ENCODE measurements around the gene INTS7.
"Not testable (repeated sequence)": the region's sequence is repeated elsewhere in the genome, so short reads cannot be mapped to it uniquely, and the experiment has no call there.

The INTS7 gene

DNA sequence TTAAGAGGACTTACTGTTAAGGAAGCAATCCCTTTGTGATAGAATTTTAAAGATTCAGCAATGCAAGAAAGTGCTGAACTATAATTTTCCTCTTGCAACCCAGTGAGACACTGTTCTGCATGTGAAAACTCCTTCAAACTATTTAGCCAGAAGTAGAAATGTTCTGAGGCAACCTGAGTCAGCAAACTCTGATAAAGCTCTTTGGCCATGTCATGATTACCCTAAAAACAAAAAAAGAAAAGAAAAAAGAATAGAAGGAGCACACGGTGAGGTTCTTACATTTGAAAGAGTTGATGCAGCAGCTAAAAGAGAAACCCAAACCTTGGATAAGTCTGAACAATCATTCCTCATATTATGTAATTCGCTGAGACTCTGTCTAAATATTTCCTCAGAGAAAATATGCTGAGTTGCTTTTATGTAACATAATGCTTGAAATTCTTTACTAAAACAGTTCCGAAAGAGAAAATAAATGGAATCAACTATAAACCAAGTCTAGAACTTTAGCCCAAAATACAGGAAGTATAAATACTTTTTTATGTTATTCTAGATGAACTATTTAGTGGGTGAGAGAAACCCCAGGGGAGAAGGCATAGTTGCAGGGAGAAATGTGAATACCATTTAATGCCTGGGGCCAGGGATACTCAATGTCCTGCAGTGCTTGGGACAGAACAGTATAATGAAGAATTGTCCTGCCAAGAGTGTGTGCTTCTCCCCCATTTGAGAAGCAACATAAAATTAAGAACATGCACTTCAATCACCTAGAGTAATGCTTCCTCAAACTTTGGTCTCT lies 60.0 kb downstream of the INTS7 start:
- DNase-seq, result no peak

GRCh38 chr1:211973541-211973940 lies 61.8 kb downstream of the INTS7 start:
- DNase-seq, result no peak

DNA sequence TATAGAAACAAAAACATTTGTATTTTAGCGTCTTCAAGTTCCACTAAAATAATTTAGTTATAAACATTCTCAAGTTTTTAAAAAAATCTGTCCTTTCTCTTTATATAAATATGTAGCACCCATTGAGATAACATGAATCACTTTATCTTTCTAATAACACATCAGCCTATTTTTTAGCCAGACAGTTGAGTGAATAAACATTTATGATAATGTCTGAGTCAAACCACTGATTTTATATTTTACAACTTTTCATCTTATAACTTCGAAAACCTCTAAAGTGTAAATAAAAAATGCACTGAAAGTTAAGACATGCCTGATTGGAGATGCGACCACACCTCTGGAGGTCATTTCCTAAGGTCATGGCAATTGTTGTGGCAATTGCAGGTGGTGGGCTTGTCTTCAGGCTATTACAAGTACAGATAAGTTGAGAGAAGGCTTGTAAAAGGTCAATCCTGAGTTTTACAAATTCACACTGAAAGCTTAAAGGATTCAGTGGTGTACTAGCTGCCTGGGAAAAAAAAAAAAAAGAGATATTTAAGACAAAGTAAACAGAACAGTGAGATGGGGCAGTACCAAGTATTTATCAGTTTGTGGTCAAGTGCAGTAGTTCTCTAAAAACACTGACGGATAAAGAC lies 67.0 kb downstream of the INTS7 start:
- DNase-seq, result no peak

DNA sequence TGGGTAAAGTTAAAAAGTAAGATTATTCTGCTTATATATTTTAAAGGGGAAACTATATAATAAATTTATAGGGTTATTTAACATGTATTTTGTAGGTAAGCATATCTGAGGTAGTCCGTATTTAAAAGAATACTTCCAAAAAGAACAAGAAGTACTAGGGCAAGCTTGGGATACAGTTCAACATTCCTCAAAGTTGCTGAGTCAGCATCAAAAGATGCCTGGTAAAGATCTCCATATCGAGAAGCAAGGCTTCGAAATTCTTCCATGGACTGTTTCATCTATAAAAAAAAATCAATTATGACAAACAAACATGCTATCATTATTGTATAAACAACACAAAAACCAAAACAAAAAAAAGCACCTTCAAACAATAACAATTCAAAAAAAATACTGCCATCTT lies 67.7 kb downstream of the INTS7 start:
- DNase-seq, result no peak

- DNase-seq, result no peak
Observed at GRCh38 chr1:211965108-211965805, 70.1 kb downstream of the INTS7 start.

DNA sequence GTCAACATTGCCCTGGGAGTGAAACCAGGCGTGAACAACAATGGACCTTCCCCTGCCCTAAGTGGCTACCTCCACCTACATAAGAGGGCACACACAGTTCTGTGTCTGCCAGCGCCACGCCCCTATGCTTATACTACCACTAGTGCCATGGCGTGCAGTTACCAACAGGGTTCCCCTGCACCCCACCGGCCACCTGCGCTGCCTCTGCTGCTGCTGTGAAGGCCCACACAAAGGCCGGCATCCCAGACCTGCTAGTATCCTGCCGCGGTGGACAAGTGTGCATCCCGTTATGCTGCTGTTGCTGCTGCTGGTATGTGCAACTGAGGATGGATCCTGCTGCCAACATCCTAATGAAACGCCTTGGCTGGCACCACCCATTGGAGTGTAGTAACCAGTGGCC lies 75.7 kb downstream of the INTS7 start:
- peak in 1 of 2 experiments; percentile 73 for DNase-seq

GRCh38 chr1:211959221-211959620 lies 76.1 kb downstream of the INTS7 start:
- DNase-seq, result peak in 1 of 2 experiments; percentile 21

- not testable (repeated sequence) for DNase-seq
Observed at GRCh38 chr1:211954028-211954427, 81.3 kb downstream of the INTS7 start.

- DNase-seq, result not testable (repeated sequence)
Observed at GRCh38 chr1:211953543-211953942, 81.8 kb downstream of the INTS7 start.

- no peak for DNase-seq
Observed at GRCh38 chr1:211952299-211952698, 83.1 kb downstream of the INTS7 start.

- no peak for DNase-seq
Observed at GRCh38 chr1:211951856-211952255, 83.5 kb downstream of the INTS7 start.

DNA sequence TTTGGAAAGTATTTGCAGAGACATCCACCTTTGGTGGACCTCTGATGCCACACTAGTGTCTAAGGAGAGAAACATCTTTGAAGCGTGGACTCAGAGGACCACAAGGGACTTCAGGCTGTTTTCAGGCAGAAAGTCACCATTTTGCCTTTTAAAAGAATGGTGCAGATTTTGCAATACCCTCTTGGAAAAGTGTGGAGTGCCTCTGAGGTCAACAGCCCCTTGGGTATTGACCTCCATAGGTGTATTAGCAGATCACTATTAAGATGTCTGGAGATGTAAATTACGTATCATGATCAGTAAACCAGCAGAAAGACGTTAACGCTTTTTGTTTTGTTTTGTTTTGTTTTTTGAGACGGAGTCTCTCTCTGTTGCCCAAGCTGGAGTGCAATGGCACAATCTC lies 87.0 kb downstream of the INTS7 start:
- no peak for DNase-seq

DNA sequence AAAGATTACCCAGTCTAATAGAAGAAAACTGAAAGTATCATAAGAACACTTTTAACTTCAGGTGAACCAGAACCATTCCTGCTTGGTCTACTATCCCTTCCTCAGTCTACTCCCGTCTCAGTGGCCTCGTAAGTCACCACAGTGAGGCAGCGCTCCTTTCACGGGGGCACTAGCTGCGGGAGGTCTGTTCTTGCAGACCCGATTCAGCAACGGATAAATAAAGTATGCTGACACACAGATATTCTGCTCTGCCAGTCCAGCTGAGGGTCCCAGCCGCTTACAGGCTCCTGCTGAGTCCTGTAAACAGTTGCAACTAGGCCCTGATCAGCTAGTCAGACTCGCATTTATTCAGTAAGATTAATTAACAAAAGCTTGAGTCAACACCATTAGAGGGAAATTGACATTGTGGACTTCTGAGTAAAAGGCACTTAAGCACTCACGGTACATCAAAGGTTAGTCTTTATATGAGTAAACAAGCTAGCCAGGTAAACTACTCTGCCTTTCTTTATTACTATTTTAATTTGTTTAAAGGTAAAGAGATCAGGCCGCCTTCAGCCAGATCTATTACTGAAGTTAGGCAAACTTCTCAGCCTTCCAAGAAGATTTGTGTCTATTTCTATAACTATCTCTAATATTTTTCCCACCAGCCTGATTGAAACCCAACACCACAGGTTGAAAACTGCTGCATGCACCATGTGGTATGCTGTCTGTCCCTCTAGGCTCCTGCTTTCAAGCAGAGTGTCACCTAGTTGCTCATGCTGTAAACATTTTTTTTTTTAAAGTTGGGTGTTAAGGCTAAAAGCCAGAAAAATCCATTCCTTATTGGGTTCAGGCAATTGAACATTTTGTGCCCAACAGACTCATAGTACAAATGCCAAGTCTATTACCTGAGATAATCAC lies 87.7 kb downstream of the INTS7 start:
- no peak for DNase-seq

DNA sequence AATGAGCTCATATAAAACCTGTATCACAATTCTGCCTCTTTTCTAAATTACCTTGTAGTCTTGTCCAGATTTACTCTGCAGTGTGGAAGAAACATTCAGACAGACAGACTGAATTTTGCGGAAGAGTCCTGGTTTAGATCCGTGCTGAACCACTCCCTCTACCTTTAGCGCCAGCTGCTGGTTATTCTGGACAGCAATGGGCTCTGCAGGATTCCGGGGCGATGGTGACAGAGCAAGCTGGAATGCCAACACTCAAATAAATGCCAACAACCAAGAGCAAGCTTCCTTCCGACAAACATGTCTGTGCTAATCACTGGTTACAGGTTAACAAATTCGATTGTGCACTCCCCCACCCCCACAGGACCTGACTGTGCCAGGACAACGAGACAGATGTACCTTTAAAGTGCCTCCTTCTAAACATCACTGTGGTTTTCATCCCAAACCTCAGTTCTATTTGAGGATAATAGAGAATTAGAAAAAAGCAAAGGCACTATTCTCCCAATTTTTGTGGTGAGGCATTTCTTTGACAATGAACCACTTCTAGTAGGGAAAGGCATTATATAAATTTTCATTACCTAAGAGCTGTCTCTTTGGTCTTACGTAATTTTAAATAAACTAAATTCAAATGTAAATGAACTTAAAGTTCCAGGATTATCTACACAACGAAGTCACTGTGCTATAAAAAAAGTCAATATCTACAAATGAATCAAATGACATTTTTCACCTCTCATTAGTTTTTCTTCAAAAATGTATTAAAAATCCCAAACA lies 90.4 kb downstream of the INTS7 start:
- no peak for DNase-seq

DNA sequence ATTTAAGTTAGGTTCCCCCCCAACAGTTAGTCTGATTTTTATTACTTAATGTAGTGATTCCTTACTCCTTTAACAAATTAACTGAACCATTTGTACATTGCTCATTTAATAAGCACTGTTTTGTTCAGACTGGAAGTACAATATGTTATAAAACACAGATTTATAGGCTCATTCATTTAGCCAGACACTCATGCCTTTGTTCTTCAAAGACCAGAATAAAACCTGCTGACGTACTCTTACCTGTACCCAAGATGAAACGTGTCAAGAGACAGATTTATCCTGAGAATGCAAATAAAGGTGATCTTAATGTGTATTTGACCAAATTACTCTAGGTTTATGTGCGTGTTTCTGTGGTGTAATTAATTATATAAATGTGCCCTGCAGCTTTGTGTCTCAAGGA lies 92.8 kb downstream of the INTS7 start:
- DNase-seq, result no peak

DNA sequence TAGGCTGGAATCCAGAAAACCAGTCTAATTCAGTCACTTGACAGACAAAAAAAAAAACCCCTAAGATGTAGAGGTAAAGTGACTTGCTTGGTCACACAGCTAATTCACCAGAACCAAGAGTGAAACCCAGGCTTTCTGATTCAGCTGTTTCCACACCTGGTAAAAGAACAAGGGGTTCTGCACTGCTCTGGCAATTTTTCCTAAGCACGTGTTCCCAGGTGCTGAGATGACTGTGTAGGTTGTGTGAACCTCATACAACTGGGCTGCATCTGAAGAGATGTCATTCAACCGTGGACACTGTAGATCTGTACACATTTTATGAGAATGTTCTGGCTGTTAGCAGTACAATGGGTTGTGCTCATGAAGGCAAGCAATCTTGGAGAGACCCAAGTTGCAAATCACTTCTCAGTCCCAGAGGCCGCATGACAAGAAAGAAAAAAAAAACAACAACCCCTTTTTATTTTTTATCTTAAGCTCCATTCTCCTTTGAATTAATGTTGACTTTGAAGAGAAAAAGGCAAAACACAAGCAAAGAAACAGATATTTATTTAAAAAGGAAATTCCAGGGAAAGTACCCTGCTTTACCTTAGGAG lies 95.4 kb downstream of the INTS7 start:
- DNase-seq, result peak; percentile 19 to 46

DNA sequence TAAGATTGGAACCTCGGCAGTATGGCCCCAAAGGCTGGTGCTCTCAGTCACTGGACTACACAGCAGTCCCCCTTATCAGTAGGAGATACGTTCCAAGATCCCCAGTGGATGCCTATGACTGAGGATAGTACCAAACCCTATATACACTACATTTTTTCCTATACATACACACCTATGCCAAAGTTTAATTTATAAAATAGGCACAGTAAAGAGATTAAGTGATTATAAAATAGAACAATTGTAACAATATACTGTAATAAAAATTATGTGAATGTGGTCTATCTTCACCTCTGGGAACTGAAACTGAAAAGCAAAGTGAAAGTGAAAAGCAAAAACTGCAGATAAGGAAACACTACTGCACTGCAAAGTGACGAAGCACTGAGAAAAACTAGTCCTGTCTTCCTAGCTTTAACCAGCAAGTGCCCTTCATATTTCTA lies 96.8 kb downstream of the INTS7 start:
- DNase-seq, result no peak

- DNase-seq, result not testable (repeated sequence)
Observed at GRCh38 chr1:211937422-211937821, 97.9 kb downstream of the INTS7 start.

GRCh38 chr1:211935448-211935970 lies 99.8 kb downstream of the INTS7 start:
- no peak for DNase-seq

GRCh38 chr1:211933946-211934714 lies 101.2 kb downstream of the INTS7 start:
- no peak for DNase-seq

GRCh38 chr1:211932933-211933254 lies 102.5 kb downstream of the INTS7 start:
- DNase-seq, result no peak

All from NCI-H187 (cell line).